Upper lobe of right lung (tissue), 1 donor: ENCODE data around the gene TMEM38B. TPM values are rescaled to one million over a fixed set of nuclear protein-coding genes. Genes with fewer than 3 reads are reported as not detected.
"Not testable (repeated sequence)": the region's sequence is repeated elsewhere in the genome, so short reads cannot be mapped to it uniquely, and the experiment has no call there.

Source experiments
- ATAC-seq: fragments of 200-7000 bp; cut with Tn5 transposase; one replicate; pipeline ENCODE4 v1.9.1; 2020; ENCODE audit warnings: mild to moderate bottlenecking, moderate library complexity
- DNase-seq: peaks from one replicate; pipeline ENCODE4 v3.0.0-alpha.2; 2020
- H3K27ac ChIP-seq: fragments of 200-600 bp; one replicate; pipeline ENCODE4 v1.8.0; 2022
- H3K27me3 ChIP-seq: fragments of 200-600 bp; one replicate; pipeline ENCODE4 v1.8.0; 2022; ENCODE audit warnings: mild to moderate bottlenecking
- H3K36me3 ChIP-seq: fragments of 200-600 bp; one replicate; pipeline ENCODE4 v1.8.0; 2022
- H3K4me1 ChIP-seq: fragments of 200-600 bp; one replicate; pipeline ENCODE4 v1.8.0; 2022
- H3K4me3 ChIP-seq: fragments of 200-600 bp; one replicate; pipeline ENCODE4 v1.8.0; 2022; ENCODE audit warnings: mild to moderate bottlenecking
- H3K9me3 ChIP-seq: fragments of 200-600 bp; one replicate; pipeline ENCODE4 v1.8.0; 2022
- CTCF ChIP-seq: fragments of 200-600 bp; IDR thresholded peaks from one replicate; pipeline ENCODE4 v1.8.0; 2022; ENCODE audit warnings: antibody characterized with exemption
- intact Hi-C: fragments of 100-400 bp; cut with DNase I; formaldehyde crosslinking; loops from one replicate; pipeline ENCODE4 v1.11.0; 2022
- total RNA-seq: library from RNA; stranded (reverse); fragmentation: NEBNext Ultra II Directional; extraction: Animal tissue kit (Norgen Biotek cat#: 25700); gene quantifications from one replicate; pipeline ENCODE4 v1.2.1, GENCODE V29; 2021
- donor health status: DM: no; HTN: yes; CAD: no; lungs with severe emphysema.

TMEM38B gene
- total RNA-seq, 1 donor from 2014 or later = 15.9 TPM

- intact Hi-C loops = no loop called here
- no peak overlapping the region for H3K27ac ChIP-seq
- TF ChIP-seq CTCF = no peak
- no peaks in the 10 kb centered on the region for H3K4me1 ChIP-seq
- ATAC-seq = no peak
- no peak for DNase-seq
- no peaks in the 10 kb centered on the region for H3K27me3 ChIP-seq
- H3K9me3 ChIP-seq = no peaks in the 10 kb centered on the region
- no peaks in the 10 kb centered on the region for H3K36me3 ChIP-seq
- no peak overlapping the region for H3K4me3 ChIP-seq
These were observed 21.8 kb downstream of the TMEM38B start for GRCh38 chr9:105716146-105716545.

GRCh38 chr9:105722099-105722498 is 27.8 kb downstream of the TMEM38B start:
- Histone ChIP-seq H3K4me3 (no peak overlapping the region), H3K36me3 (no peaks in the 10 kb centered on the region), H3K27ac (no peak overlapping the region), H3K9me3 (no peaks in the 10 kb centered on the region), H3K27me3 (no peaks in the 10 kb centered on the region), H3K4me1 (no peaks in the 10 kb centered on the region)
- TF ChIP-seq CTCF = no peak
- no peak for DNase-seq
- no peak for ATAC-seq
- intact Hi-C loops = no loop called here

- no peaks in the 10 kb centered on the region for H3K9me3 ChIP-seq
- H3K27me3 ChIP-seq = no peaks in the 10 kb centered on the region
- DNase-seq (no peak), ATAC-seq (no peak)
- H3K4me1 ChIP-seq = no peaks in the 10 kb centered on the region
- TF ChIP-seq CTCF = no peak
- H3K4me3 ChIP-seq = no peak overlapping the region
- no peaks in the 10 kb centered on the region for H3K36me3 ChIP-seq
- no peak overlapping the region for H3K27ac ChIP-seq
- intact Hi-C loops = no loop called here
These were observed 31.0 kb downstream of the TMEM38B start for GRCh38 chr9:105725370-105725769.

- ATAC-seq, H3K27ac ChIP-seq, H3K9me3 ChIP-seq, H3K27me3 ChIP-seq, DNase-seq, H3K36me3 ChIP-seq, H3K4me3 ChIP-seq, intact Hi-C loops, H3K4me1 ChIP-seq: not testable (repeated sequence)
These were observed 33.9 kb downstream of the TMEM38B start for GRCh38 chr9:105728230-105728629.

GRCh38 chr9:105731420-105731819 is 37.1 kb downstream of the TMEM38B start:
- H3K27ac ChIP-seq, DNase-seq, H3K4me1 ChIP-seq, intact Hi-C loops, ATAC-seq, H3K27me3 ChIP-seq, H3K4me3 ChIP-seq, H3K36me3 ChIP-seq: not testable (repeated sequence)
- peaks cover 27% of the 10 kb centered on the region for H3K9me3 ChIP-seq

GRCh38 chr9:105735366-105735765 is 41.0 kb downstream of the TMEM38B start:
- Histone ChIP-seq H3K27ac (no peak overlapping the region), H3K27me3 (no peaks in the 10 kb centered on the region), H3K4me1 (no peaks in the 10 kb centered on the region), H3K9me3 (peaks cover 27% of the 10 kb centered on the region), H3K36me3 (no peaks in the 10 kb centered on the region), H3K4me3 (no peak overlapping the region)
- no peak for DNase-seq
- ATAC-seq = no peak
- intact Hi-C loops = no loop called here
- TF ChIP-seq CTCF = no peak

- Histone ChIP-seq H3K27ac (no peak overlapping the region), H3K27me3 (no peaks in the 10 kb centered on the region), H3K4me1 (no peaks in the 10 kb centered on the region), H3K9me3 (peaks cover 27% of the 10 kb centered on the region), H3K4me3 (no peak overlapping the region), H3K36me3 (no peaks in the 10 kb centered on the region)
- ATAC-seq (no peak), DNase-seq (no peak)
- intact Hi-C loops = no loop called here
- no peak for TF ChIP-seq CTCF
These were observed 42.9 kb downstream of the TMEM38B start for GRCh38 chr9:105737205-105737604.
